Right cardiac atrium (tissue), 5 donors: ENCODE results near the gene UGT1A8. TPM values are rescaled to one million over a fixed set of nuclear protein-coding genes. Genes with fewer than 3 reads are reported as not detected.

Experiments
- ATAC-seq, 2 donors: fragments of 200-7000 bp; cut with Tn5 transposase; one replicate each; pipeline versions ENCODE4 v1.8.0 to v1.9.1; 2020; ENCODE audit warnings: moderate library complexity in 2 of 2, mild to moderate bottlenecking in 1 of 2
- DNase-seq, 3 donors: peaks; one replicate each; pipeline ENCODE4 v3.0.0-alpha.2; 2020
- H3K27ac ChIP-seq: one replicate; pipeline ENCODE4 v1.5.1; 2013; ENCODE audit warnings: mild to moderate bottlenecking, low read length, control low read depth, moderate library complexity
- H3K27me3 ChIP-seq: one replicate; pipeline ENCODE4 v1.6.1; 2013; ENCODE audit not compliant: control insufficient read depth, insufficient read depth
- H3K4me1 ChIP-seq: one replicate; pipeline ENCODE4 v1.6.1; 2013; ENCODE audit warnings: low read length; ENCODE audit not compliant: control insufficient read depth, insufficient read depth
- H3K4me3 ChIP-seq: one replicate; pipeline ENCODE4 v1.5.1; 2013; ENCODE audit warnings: low read length, control low read depth
- H3K9me3 ChIP-seq: one replicate; pipeline ENCODE4 v1.6.1; 2013; ENCODE audit warnings: low read length; ENCODE audit not compliant: control insufficient read depth
- WGBS: extraction: QIAGEN DNeasy Blood & Tissue Kit; methylation state at CpG from one replicate; pipeline ENCODE4 v1.1.7; 2013; 5-methylcytosine and 5-hydroxymethylcytosine counted together
- intact Hi-C, 4 donors: fragments of 100-400 bp; cut with DNase I; formaldehyde crosslinking; loops; one replicate each; pipeline versions ENCODE4 v1.11.0 to v1.14.0; 2022 to 2023
- polyA plus RNA-seq: library from polyadenylated mRNA; stranded (reverse); fragments of 200-250 nt; gene quantifications from one replicate; pipeline ENCODE4 v1.2.3, GENCODE V29; 2013
- total RNA-seq, 4 donors: library from RNA; stranded (reverse); fragmentation: NEBNext Ultra II Directional; extraction: Animal tissue kit (Norgen Biotek cat#: 25700); gene quantifications; one replicate each; pipeline ENCODE4 v1.2.1, GENCODE V29; 2021
- donor health status: healthy with polysubstance abuse.
- donor health status: DM: no; HTN: yes; CAD: no.
- donor health status: DM: no; HTN: no; CAD: no.
- donor health status: DM: no; HTN: yes; CAD: no; lungs with severe emphysema.
- donor health status: DM: yes; HTN: yes; CAD: no.

The UGT1A8 gene
- total and polyA plus RNA-seq, 5 donors = not detected

GRCh38 chr2:233772153-233772552 is 154.7 kb downstream of the UGT1A8 start:
- Histone ChIP-seq H3K4me1 (no peaks in the 10 kb centered on the region), H3K9me3 (no peaks in the 10 kb centered on the region), H3K27me3 (no peaks in the 10 kb centered on the region), H3K27ac (no peak overlapping the region), H3K4me3 (no peak overlapping the region)
- WGBS = 88% methylated on average over 16 of the region's 16 CpGs
- DNase-seq (no peak), ATAC-seq (no peak)
- intact Hi-C loops = no loop called here

GRCh38 chr2:233772583-233772982 is 155.2 kb downstream of the UGT1A8 start:
- DNase-seq (no peak), ATAC-seq (no peak)
- no peaks in the 10 kb centered on the region for H3K4me1 ChIP-seq
- intact Hi-C loops = no loop called here
- H3K4me3 ChIP-seq = no peak overlapping the region
- H3K27me3 ChIP-seq = no peaks in the 10 kb centered on the region
- WGBS = 52% methylated on average over 5 of the region's 5 CpGs
- no peak overlapping the region for H3K27ac ChIP-seq
- no peaks in the 10 kb centered on the region for H3K9me3 ChIP-seq

- H3K4me1 ChIP-seq = no peaks in the 10 kb centered on the region
- no peaks in the 10 kb centered on the region for H3K9me3 ChIP-seq
- ATAC-seq (no peak), DNase-seq (no peak)
- no peak overlapping the region for H3K4me3 ChIP-seq
- no peak overlapping the region for H3K27ac ChIP-seq
- 92% methylated on average over 5 of the region's 5 CpGs for WGBS
- intact Hi-C loops = no loop called here
- no peaks in the 10 kb centered on the region for H3K27me3 ChIP-seq
Observed at GRCh38 chr2:233773854-233774253, 156.4 kb downstream of the UGT1A8 start.

- Histone ChIP-seq H3K4me1 (no peaks in the 10 kb centered on the region), H3K27me3 (no peaks in the 10 kb centered on the region), H3K9me3 (no peaks in the 10 kb centered on the region), H3K27ac (no peak overlapping the region), H3K4me3 (no peak overlapping the region)
- no peak for ATAC-seq
- intact Hi-C loops = no loop called here
- 91% methylated on average over 6 of the region's 6 CpGs for WGBS
- DNase-seq = no peak
Observed at GRCh38 chr2:233775414-233775813, 158.0 kb downstream of the UGT1A8 start.

GRCh38 chr2:233778030-233778429 is 160.6 kb downstream of the UGT1A8 start, which contains the start of gene MROH2A:
TSS of gene MROH2A (plus strand) at chr2:233778330. CDS start at chr2:233779359, 1,029 bp downstream.
- no peak for DNase-seq
- WGBS = 79% methylated on average over 2 of the region's 2 CpGs
- H3K9me3 ChIP-seq = no peaks in the 10 kb centered on the region
- intact Hi-C loops = no loop called here
- no peaks in the 10 kb centered on the region for H3K27me3 ChIP-seq
- H3K4me1 ChIP-seq = no peaks in the 10 kb centered on the region
- no peak for ATAC-seq
- no peak within 1 kb of the TSS for H3K4me3 ChIP-seq
- no peak within 1 kb of the TSS for H3K27ac ChIP-seq

GRCh38 chr2:233779722-233780121 is 162.3 kb downstream of the UGT1A8 start:
- no peak for DNase-seq
- no peak for ATAC-seq
- intact Hi-C loops = no loop called here

GRCh38 chr2:233780771-233781170 is 163.3 kb downstream of the UGT1A8 start:
- H3K4me3 ChIP-seq = no peak overlapping the region
- H3K27me3 ChIP-seq = no peaks in the 10 kb centered on the region
- intact Hi-C loops = no loop called here
- no peak overlapping the region for H3K27ac ChIP-seq
- DNase-seq = no peak
- ATAC-seq = no peak
- H3K9me3 ChIP-seq = no peaks in the 10 kb centered on the region
- no peaks in the 10 kb centered on the region for H3K4me1 ChIP-seq
- 83% methylated on average over 4 of the region's 4 CpGs for WGBS

More at GRCh38 chr2:233779722-233780121, 162.3 kb downstream of the UGT1A8 start:
- WGBS = 85% methylated on average over 4 of the region's 4 CpGs
- Histone ChIP-seq H3K9me3 (no peaks in the 10 kb centered on the region), H3K4me1 (no peaks in the 10 kb centered on the region), H3K4me3 (no peak overlapping the region), H3K27ac (no peak overlapping the region), H3K27me3 (no peaks in the 10 kb centered on the region)

- Histone ChIP-seq H3K4me1 (no peaks in the 10 kb centered on the region), H3K27ac (no peak overlapping the region), H3K4me3 (no peak overlapping the region), H3K9me3 (no peaks in the 10 kb centered on the region), H3K27me3 (no peaks in the 10 kb centered on the region)
- WGBS = 90% methylated on average over 7 of the region's 7 CpGs
- intact Hi-C loops = no loop called here
- DNase-seq = no peak
- ATAC-seq = no peak
Observed at GRCh38 chr2:233789554-233789953, 172.1 kb downstream of the UGT1A8 start.

- WGBS = 79% methylated on average over 18 of the region's 18 CpGs
- no peak overlapping the region for H3K4me3 ChIP-seq
- no peak overlapping the region for H3K27ac ChIP-seq
- H3K27me3 ChIP-seq = no peaks in the 10 kb centered on the region
- no peaks in the 10 kb centered on the region for H3K9me3 ChIP-seq
- DNase-seq (no peak), ATAC-seq (no peak)
- intact Hi-C loops = no loop called here
- no peaks in the 10 kb centered on the region for H3K4me1 ChIP-seq
Observed at GRCh38 chr2:233791151-233791882, 173.9 kb downstream of the UGT1A8 start.

- Histone ChIP-seq H3K9me3 (no peaks in the 10 kb centered on the region), H3K4me1 (no peaks in the 10 kb centered on the region), H3K4me3 (no peak overlapping the region), H3K27ac (no peak overlapping the region), H3K27me3 (no peaks in the 10 kb centered on the region)
- intact Hi-C loops = no loop called here
- 69% methylated on average over 9 of the region's 9 CpGs for WGBS
- ATAC-seq (no peak), DNase-seq (no peak)
Observed at GRCh38 chr2:233791883-233792329, 174.5 kb downstream of the UGT1A8 start.

GRCh38 chr2:233792720-233793119 is 175.3 kb downstream of the UGT1A8 start:
- intact Hi-C loops = no loop called here
- DNase-seq (no peak), ATAC-seq (no peak)
- H3K4me3 ChIP-seq = no peak overlapping the region
- no peaks in the 10 kb centered on the region for H3K27me3 ChIP-seq
- no peaks in the 10 kb centered on the region for H3K4me1 ChIP-seq
- no peak overlapping the region for H3K27ac ChIP-seq
- WGBS = 84% methylated on average over 7 of the region's 7 CpGs
- H3K9me3 ChIP-seq = no peaks in the 10 kb centered on the region
